ENCODE data around the gene PRKCE. TPM values are rescaled to one million over a fixed set of nuclear protein-coding genes. Genes with fewer than 3 reads are reported as not detected.
A peak's percentile ranks its signal among the peaks of the same experiment; 100 is the strongest.

The PRKCE gene
- total and polyA plus RNA-seq, 2 experiments from 2014 or later: 9.6 to 11.9 TPM

DNA sequence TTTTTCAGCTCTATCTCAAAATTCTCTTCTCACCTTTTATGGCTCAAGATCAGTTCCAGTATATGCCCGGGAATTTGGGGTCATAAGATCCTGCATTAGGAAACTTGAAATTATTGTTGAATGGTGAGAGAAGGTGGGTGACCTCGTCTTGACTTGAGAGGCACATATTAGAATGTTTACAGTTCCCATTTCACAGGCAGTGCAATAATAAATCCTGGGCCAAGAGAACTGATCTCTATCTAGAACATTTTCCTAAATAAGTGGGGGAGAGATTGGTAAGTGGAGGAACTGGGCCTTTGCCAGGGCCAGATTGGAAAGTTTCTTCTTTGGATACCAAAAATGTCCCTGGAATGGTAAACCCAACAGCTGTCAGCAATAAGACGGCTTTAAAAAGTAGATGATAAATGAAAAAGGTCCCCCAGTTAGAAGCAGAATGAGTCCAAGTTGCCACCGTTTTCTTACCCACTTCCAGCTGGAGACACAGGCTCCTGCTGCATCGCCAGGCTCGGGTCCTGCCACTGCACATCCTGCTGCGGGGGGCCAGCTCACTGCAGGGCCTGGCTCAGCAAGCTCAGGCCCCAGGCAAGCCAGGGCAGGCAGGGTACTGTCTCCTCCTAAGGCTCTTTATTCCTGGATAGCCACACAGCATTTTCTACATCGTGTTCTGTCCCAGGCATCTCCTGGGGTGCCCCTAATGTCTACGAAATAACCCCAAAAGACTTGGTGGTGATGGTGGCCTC is 519.3 kb downstream of the PRKCE start:
- no peaks in the 10 kb centered on the region for H4K20me1 ChIP-seq (ENCODE audit: insufficient read depth, poor library complexity, severe bottlenecking)
- H3K9me3 ChIP-seq (ENCODE audit: low read depth): no peaks in the 10 kb centered on the region
- no peak overlapping the region for H3K4me2 ChIP-seq
- no peak overlapping the region for H3K4me3 ChIP-seq
- TF ChIP-seq, protein P1, sequence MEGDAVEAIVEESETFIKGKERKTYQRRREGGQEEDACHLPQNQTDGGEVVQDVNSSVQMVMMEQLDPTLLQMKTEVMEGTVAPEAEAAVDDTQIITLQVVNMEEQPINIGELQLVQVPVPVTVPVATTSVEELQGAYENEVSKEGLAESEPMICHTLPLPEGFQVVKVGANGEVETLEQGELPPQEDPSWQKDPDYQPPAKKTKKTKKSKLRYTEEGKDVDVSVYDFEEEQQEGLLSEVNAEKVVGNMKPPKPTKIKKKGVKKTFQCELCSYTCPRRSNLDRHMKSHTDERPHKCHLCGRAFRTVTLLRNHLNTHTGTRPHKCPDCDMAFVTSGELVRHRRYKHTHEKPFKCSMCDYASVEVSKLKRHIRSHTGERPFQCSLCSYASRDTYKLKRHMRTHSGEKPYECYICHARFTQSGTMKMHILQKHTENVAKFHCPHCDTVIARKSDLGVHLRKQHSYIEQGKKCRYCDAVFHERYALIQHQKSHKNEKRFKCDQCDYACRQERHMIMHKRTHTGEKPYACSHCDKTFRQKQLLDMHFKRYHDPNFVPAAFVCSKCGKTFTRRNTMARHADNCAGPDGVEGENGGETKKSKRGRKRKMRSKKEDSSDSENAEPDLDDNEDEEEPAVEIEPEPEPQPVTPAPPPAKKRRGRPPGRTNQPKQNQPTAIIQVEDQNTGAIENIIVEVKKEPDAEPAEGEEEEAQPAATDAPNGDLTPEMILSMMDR (IDR thresholded peaks at IDR 0.05; ENCODE audit: poor library complexity): no peak
- TF ChIP-seq EZH2 (IDR thresholded peaks at IDR 0.05; ENCODE audit: borderline replicate concordance) (no peak), EZH2phosphoT487 (IDR thresholded peaks at IDR 0.05; ENCODE audit: low read depth, severe bottlenecking, unreplicated experiment) (no peak)
- H3K79me2 ChIP-seq: no peaks in the 10 kb centered on the region
- peak overlapping the region; percentile 36 for H3K27ac ChIP-seq
- H3K36me3 ChIP-seq (replicated peaks; ENCODE audit: insufficient read depth, low read depth): no peaks in the 10 kb centered on the region
- H2AFZ ChIP-seq: no peak overlapping the region
- WGBS (ENCODE audit: low lambda C conversion rate, missing lambda C conversion rate): 68% methylated on average over 9 of the region's 9 CpGs
- H3K4me1 ChIP-seq (ENCODE audit: insufficient read depth): peaks cover 41% of the 10 kb centered on the region
- no peak for DNase-seq (ENCODE audit: low spot score)
- H3K9me2 ChIP-seq (replicated peaks; ENCODE audit: insufficient read depth): no peaks in the 10 kb centered on the region
- H3K27me3 ChIP-seq: no peaks in the 10 kb centered on the region

DNA sequence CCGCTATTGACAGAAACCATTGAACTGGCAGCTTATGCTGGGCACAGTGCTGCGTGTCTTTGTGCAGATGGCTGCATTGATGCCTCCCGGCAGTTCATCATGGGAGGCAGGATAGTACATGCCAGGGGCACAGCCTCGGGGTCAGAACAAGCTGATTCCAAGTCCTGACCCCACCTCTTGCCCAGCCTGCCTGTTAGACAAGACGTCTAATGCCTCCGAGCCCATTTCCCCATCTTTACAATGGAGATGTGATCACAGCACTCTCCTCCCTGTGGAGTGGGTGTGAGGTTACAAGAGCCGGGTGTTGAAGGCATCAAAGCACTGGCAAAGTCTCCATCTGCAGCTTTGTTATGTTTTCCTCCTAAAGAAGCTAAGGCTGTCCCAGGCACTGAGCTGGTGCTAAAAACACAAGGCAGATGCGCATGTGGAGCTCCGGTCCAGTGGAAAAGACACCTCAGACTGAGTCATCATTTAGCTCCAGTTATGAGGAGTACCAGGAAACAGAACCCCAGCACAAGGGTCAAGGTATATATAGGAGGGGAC is 520.0 kb downstream of the PRKCE start:
- Histone ChIP-seq H3K9me3 (ENCODE audit: low read depth) (no peaks in the 10 kb centered on the region), H2AFZ (no peak overlapping the region), H3K27ac (peak overlapping the region; percentile 38), H3K4me2 (no peak overlapping the region), H4K20me1 (ENCODE audit: insufficient read depth, poor library complexity, severe bottlenecking) (no peaks in the 10 kb centered on the region), H3K4me3 (no peak overlapping the region), H3K9me2 (replicated peaks; ENCODE audit: insufficient read depth) (no peaks in the 10 kb centered on the region), H3K79me2 (no peaks in the 10 kb centered on the region), H3K4me1 (ENCODE audit: insufficient read depth) (peaks cover 41% of the 10 kb centered on the region), H3K36me3 (replicated peaks; ENCODE audit: insufficient read depth, low read depth) (no peaks in the 10 kb centered on the region), H3K27me3 (no peaks in the 10 kb centered on the region)
- TF ChIP-seq EZH2phosphoT487 (IDR thresholded peaks at IDR 0.05; ENCODE audit: low read depth, severe bottlenecking, unreplicated experiment) (no peak), EZH2 (IDR thresholded peaks at IDR 0.05; ENCODE audit: borderline replicate concordance) (no peak)
- TF ChIP-seq, protein P1 (IDR thresholded peaks at IDR 0.05; ENCODE audit: poor library complexity): no peak
- peak; percentile 53 for DNase-seq (ENCODE audit: low spot score)
- WGBS (ENCODE audit: low lambda C conversion rate, missing lambda C conversion rate): 48% methylated on average over 9 of the region's 9 CpGs

DNA sequence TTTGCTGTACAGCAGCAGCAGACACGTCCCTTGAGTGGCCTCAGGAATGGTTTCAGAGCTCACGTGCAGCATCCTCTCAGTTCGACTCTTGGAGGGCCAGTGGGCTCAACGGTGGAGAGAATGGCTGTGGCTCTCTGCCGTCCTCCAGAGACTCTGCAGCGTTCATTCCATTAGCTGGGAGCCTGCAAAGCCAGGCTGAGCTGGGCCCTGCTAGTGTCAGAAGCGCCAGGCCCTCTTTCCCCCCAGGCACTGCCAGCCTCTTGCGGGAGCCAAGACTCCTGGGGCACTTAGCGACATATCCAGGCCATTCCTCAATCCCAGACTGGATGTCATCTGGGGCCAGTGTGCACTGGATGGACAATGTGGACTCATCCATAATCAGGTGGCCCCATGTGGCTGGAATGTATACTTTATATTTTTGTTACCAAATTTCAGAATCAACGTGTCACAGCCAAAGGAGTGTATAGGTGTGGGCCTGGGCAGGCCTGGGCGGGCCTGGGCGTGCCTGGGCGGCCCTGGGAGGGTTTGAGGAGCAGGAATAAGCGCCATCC is 520.6 kb downstream of the PRKCE start:
- Histone ChIP-seq H2AFZ (no peak overlapping the region), H4K20me1 (ENCODE audit: insufficient read depth, poor library complexity, severe bottlenecking) (no peaks in the 10 kb centered on the region), H3K27me3 (no peaks in the 10 kb centered on the region), H3K79me2 (no peaks in the 10 kb centered on the region), H3K9me2 (replicated peaks; ENCODE audit: insufficient read depth) (no peaks in the 10 kb centered on the region), H3K4me1 (ENCODE audit: insufficient read depth) (peaks cover 41% of the 10 kb centered on the region), H3K36me3 (replicated peaks; ENCODE audit: insufficient read depth, low read depth) (no peaks in the 10 kb centered on the region), H3K4me3 (no peak overlapping the region), H3K4me2 (no peak overlapping the region), H3K27ac (peak overlapping the region; percentile 38), H3K9me3 (ENCODE audit: low read depth) (no peaks in the 10 kb centered on the region)
- TF ChIP-seq EZH2phosphoT487 (IDR thresholded peaks at IDR 0.05; ENCODE audit: low read depth, severe bottlenecking, unreplicated experiment) (no peak), EZH2 (IDR thresholded peaks at IDR 0.05; ENCODE audit: borderline replicate concordance) (no peak)
- TF ChIP-seq, protein P1 (IDR thresholded peaks at IDR 0.05; ENCODE audit: poor library complexity): no peak
- WGBS (ENCODE audit: low lambda C conversion rate, missing lambda C conversion rate): 87% methylated on average over 14 of the region's 14 CpGs
- DNase-seq (ENCODE audit: low spot score): no peak
